Glomerular endothelial cell (primary cell): ENCODE results near the gene TEF. TPM values are rescaled to one million over a fixed set of nuclear protein-coding genes. Genes with fewer than 3 reads are reported as not detected.
"Not testable (repeated sequence)": the region's sequence is repeated elsewhere in the genome, so short reads cannot be mapped to it uniquely, and the experiment has no call there.

Source experiments
- DNase-seq: peaks from one replicate; pipeline ENCODE4 v3.0.0-alpha.2; 2011; ENCODE audit warnings: low read depth, low spot score; ENCODE audit errors: extremely low read depth
- total RNA-seq: library from RNA; depleted of rRNA; stranded (reverse); fragments of >200 nt; gene quantifications from 2 replicates; pipeline ENCODE4 v1.2.3, GENCODE V29; 2015

TEF gene
- total RNA-seq, 1 donor from 2014 or later: 5.0 TPM

DNA sequence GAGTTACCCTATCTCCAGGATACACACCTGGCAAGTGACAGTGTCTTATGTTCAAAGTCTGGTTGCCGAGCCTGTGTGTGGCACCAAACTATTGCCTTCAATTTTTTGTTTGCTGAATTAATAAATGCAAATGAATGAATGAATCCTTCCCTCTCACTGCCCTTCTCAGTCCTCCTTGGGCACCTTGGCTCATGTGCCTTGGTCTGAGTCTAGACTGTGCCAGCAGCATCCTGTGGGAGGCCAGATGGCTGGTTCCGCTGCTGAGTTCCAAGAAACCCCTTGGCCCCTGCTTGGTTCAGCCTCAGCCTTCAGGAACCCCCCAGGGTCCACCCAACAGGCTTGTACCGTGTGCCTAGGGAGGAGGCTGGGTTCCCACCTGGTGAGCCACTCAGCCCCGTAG lies 33.8 kb downstream of the TEF start:
- no peak for DNase-seq

- no peak for DNase-seq
Measured at GRCh38 chr22:41417622-41418390, 36.1 kb downstream of the TEF start.

DNA sequence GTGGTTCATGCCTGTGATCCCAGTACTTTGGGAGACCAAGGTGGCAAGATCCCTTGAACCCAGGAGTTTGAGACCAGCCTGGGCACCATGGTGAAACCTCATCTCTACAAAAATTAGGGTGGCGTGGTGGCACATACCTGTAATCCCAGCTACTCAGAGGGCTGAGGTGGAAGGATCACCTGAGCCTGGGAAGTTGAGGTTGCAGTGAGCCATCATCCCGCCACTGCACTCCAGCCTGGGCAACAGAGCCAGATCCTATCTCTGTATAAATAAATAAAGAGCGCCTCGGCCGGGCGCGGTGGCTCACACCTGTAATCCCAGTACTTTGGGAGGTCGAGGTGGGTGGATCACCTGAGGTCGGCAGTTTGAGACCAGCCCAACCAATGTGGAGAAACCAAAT lies 37.0 kb downstream of the TEF start:
- no peak for DNase-seq

DNA sequence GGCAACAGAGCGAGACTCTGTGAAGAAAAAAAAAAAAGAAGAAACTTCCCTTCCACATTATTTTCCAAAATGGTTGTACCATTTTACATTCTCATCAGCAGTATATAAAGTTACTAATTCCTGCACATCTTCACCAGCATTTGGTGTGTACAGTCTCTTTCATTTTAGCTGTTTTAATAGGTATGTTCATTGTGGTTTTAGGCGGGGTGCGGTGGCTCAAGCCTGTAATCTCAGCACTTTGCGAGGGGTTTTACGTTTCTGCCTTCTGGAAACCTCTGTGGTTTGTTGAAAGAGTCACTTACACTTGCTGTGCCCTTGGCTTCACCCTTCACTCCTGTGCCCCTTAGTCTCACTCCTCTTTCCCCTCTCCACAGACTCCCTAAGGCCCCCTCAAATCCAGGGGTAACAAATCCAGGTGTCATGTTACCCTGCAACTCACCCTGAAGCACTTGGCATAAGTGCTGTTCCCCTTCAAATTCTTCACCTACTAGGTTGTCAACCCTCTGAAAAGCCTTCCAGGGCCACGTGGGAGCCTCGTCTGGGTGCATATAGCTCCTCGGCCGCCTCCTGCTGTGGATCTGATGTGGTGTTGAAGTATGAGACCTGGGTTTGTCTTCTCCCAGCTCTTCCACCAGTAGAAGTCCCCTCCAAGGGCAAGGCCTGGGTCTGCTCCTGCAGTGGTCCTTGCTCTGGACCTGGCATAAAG lies 44.1 kb downstream of the TEF start:
- DNase-seq: no peak

- DNase-seq: no peak
Measured at GRCh38 chr22:41429232-41429950, 47.6 kb downstream of the TEF start.

DNA sequence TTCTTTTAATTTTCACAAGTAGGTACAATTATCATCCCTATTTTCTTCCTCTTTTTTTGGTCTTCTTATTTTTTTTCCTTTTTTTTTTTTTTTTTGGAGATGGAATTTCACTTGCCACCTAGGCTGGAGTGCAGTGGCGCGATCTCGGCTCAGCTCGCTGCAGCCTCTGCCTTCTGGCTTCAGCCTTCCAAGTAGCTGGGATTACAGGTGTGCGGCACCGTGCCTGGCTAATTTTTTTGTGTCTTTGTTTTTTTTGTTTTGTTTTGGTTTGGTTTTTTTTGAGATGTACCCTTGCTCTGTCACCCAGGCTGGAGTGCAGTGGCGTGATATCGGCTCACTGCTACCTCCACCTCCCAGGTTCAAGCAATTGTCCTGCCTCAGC lies 48.2 kb downstream of the TEF start:
- no peak for DNase-seq

DNA sequence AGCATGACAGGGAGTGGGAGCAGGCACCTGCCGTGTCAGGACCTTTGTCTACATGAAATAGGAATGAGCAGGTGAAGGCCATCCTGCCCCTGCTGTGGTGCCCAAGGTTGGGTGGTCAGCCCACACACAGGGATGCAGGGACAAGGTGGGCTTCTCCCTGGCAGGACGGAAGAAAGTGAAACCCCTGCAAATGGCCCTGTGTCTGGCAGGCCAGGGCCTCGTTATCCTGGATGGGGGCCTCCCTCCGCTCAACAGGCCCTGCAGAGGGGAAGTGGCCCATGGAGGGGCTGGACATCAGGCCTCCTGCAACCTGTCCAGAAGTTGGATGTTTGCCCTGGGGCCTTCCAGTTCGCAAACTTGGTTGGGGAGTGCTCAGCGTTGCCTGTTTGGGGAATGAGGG lies 49.9 kb downstream of the TEF start:
- no peak for DNase-seq

GRCh38 chr22:41433480-41433879 lies 51.7 kb downstream of the TEF start:
- DNase-seq: not testable (repeated sequence)

DNA sequence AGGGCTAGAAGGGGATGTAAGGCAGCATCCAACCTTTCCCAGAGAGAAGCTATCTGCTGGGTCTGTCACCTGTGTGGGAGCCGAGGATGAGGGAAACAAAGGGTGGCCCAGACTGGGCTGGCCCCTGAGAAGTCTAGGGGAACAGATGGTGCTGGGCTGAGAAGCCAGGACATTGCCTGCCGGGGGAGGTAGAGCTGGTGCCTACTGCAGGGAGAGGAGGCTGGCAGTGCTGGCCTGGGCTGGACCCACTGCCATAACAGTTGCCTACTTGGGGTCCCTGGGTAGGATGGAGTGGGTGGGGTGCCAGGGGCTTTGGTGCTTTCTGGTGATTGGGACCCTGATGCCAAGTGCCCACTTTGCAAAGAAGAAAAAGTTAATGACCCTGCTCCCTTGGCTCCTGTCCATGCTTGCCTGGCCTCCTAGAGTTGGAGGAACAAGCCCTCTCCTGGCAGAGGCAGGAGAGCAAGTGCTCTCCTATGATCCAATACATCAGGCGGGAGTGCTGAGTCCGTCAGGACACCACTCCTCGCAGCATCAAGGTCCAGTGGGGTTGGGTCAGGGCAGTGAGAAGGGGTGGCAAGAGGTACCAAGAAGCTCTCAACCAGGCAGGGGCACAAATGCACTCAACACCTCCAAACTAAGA lies 52.7 kb downstream of the TEF start:
- not testable (repeated sequence) for DNase-seq

DNA sequence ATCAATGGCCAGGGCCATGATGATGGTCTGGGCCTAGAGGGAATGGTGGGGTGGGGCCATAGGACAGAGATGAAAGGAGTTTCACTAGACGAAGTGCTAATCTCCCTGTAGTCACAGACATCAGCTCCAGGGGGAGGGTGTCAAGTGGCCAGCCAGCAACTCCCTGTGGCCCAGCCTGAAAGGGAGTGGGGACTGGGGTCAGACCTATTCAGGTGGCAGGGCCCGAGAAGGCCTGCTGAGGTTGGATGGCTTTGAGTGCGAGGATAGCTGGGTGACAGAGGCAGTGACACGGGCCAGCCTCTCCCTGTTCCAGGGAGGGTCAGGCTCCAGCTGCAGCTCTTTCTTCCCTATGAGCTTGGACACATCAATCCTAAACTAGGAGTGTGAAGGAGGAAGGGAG lies 53.8 kb downstream of the TEF start:
- no peak for DNase-seq

GRCh38 chr22:41436322-41437113 lies 54.8 kb downstream of the TEF start:
- no peak for DNase-seq

GRCh38 chr22:41437198-41437597 lies 55.5 kb downstream of the TEF start:
- DNase-seq: no peak

DNA sequence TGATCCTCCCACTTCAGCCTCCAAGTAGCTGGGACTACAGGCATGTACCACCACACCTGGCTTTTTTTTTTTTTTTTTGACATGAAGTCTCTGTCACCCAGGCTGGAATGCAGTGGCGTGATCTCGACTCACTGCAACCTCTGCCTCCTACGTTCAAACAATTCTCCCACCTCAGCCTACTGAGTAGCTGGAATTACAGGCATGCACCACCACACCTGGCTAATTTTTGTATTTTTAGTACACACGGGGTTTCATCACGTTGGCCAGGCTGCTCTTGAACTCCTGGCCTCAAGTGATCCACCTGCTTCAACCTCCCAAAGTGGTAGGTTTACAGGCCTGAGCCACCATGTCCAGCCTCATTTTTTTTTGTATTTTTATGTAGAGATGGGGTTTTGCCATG lies 58.8 kb downstream of the TEF start:
- not testable (repeated sequence) for DNase-seq

DNA sequence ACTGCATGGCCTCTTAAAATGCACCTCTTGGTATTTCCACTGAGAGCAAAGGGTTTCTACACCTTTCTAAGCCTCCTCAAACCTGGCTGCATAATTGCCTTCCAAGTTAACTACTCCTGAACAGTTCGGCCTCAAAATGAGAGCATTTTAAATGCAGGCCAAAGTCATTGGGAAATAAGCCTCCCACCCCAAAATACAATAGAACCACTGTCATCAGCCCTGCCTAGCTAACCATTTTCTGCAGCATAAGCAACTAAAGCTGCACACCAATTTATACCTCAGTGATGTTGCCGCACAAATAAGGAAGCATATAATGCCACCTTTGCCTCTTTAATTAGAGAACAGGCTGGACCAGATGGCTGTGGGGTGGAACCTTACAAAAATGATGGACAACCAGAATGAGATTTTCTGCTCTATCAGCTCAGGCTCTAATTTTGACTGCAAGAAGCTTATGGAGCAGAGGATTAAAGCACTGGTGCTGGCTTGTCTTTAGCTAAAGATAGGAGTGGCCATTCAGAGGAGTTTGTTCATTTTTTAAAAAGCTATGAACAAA lies 60.6 kb downstream of the TEF start:
- no peak for DNase-seq

DNA sequence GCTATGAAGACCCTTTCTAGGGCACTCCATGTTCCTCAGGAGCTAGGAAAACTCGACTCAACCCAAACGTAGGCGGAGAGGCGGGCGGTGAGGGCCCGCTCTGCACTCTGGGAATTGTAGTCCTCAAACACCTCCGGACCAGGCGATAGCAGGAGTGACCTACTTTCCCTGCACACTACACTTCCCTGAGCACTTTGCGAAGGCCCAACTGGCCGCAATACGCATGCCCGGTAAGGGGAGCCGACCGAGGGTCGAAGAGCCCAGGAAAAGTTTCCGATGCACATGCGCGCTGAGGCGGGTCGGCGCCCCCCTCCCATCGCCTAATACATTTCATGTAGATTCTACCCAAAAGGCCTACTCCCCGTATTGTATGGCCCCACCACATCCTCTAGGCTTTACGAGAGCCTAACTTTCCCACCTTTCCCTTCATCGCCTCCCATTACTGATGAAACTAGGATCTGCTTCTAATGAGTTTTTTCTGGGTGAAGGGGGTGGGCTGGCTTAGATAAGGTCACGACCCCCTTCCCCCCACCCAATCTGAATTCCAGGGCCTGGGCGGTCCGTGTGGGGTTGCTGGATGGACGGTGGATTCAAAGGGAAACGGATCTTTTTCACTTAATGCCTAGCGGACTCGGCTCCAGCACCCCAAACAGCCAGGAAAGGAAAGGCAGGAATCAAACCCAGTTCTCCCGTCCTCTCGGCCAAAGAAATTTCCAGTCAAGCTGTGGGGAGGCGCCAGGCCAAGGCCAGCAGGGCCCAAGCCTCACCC lies 62.8 kb downstream of the TEF start:
- DNase-seq: peak; percentile 81

- no peak for DNase-seq
Measured at GRCh38 chr22:41445129-41446056, 63.7 kb downstream of the TEF start.

GRCh38 chr22:41446057-41446501 lies 64.3 kb downstream of the TEF start:
- DNase-seq: no peak
